Measurements from ENCODE around the gene KCNT1.
A peak's percentile ranks its signal among the peaks of the same experiment; 100 is the strongest.

- TF ChIP-seq, protein P1, sequence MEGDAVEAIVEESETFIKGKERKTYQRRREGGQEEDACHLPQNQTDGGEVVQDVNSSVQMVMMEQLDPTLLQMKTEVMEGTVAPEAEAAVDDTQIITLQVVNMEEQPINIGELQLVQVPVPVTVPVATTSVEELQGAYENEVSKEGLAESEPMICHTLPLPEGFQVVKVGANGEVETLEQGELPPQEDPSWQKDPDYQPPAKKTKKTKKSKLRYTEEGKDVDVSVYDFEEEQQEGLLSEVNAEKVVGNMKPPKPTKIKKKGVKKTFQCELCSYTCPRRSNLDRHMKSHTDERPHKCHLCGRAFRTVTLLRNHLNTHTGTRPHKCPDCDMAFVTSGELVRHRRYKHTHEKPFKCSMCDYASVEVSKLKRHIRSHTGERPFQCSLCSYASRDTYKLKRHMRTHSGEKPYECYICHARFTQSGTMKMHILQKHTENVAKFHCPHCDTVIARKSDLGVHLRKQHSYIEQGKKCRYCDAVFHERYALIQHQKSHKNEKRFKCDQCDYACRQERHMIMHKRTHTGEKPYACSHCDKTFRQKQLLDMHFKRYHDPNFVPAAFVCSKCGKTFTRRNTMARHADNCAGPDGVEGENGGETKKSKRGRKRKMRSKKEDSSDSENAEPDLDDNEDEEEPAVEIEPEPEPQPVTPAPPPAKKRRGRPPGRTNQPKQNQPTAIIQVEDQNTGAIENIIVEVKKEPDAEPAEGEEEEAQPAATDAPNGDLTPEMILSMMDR (IDR thresholded peaks at IDR 0.05): peak in 3 of 6 experiments; percentile 14 to 39 (median 24)
- no peak for TF ChIP-seq POLR2A (IDR thresholded peaks at IDR 0.05)
Observed at GRCh38 chr9:135797507-135798262, 95.7 kb downstream of the KCNT1 start.

Measured in thyroid gland (tissue), 4 donors.